MCF 10A (cell line): ENCODE data around the gene GPR52. TPM values are rescaled to one million over a fixed set of nuclear protein-coding genes. Genes with fewer than 3 reads are reported as not detected.

Experiments
- BruUV-seq: library from RNA; stranded (reverse); fragments of 400-500 nt; replicated peaks from 2 replicates; lab custom pipeline; 2021; lab: Mats Ljungman, UMichigan
- CTCF ChIA-PET: fragments of 300-600 bp; sonication (Branson Sonifier 250); formaldehyde crosslinking; extraction: SDS; loops from one replicate; lab custom pipeline; 2021; ENCODE audit warnings: antibody characterized with exemption, inconsistent platforms; lab: Yijun Ruan, JAX
- POLR2A ChIA-PET: fragments of 300-600, 350-650 bp; sonication (Branson Sonifier 250); formaldehyde crosslinking; extraction: SDS; loops from one replicate; lab custom pipeline; 2020; ENCODE audit warnings: antibody characterized with exemption, inconsistent platforms; lab: Yijun Ruan, JAX
- DNase-seq: peaks from one replicate; pipeline ENCODE4 v3.0.0-alpha.2; 2018; ENCODE audit not compliant: unreplicated experiment
- H3K27ac Mint-ChIP-seq: one replicate; pipeline ENCODE4 v1.8.0; 2022; ENCODE audit warnings: mild to moderate bottlenecking, low read depth, mixed read lengths; ENCODE audit not compliant: unreplicated experiment
- H3K27me3 Mint-ChIP-seq: one replicate; pipeline ENCODE4 v1.8.0; 2022; ENCODE audit warnings: mixed read lengths; ENCODE audit not compliant: insufficient read depth, unreplicated experiment
- H3K36me3 Mint-ChIP-seq: one replicate; pipeline ENCODE4 v1.8.0; 2022; ENCODE audit warnings: mild to moderate bottlenecking, moderate library complexity, mixed read lengths; ENCODE audit not compliant: insufficient read depth, unreplicated experiment
- H3K4me1 Mint-ChIP-seq: one replicate; pipeline ENCODE4 v1.8.0; 2022; ENCODE audit warnings: mixed read lengths; ENCODE audit not compliant: insufficient read depth, unreplicated experiment
- H3K4me3 Mint-ChIP-seq: one replicate; pipeline ENCODE4 v1.8.0; 2022; ENCODE audit warnings: mild to moderate bottlenecking, moderate library complexity, mixed read lengths; ENCODE audit not compliant: unreplicated experiment
- H3K9me3 Mint-ChIP-seq: one replicate; pipeline ENCODE4 v1.8.0; 2022; ENCODE audit warnings: mixed read lengths; ENCODE audit not compliant: unreplicated experiment
- intact Hi-C: fragments of 100-400 bp; cut with micrococcal nuclease; formaldehyde crosslinking; loops from 2 replicates; pipeline ENCODE4 v1.14.1; 2022
- total RNA-seq: library from RNA; stranded (reverse); gene quantifications from 2 replicates; pipeline ENCODE4 v1.2.3, GENCODE V29; 2022
- TF ChIP-seq, protein P1 (sequence below): fragments of 200-600 bp; IDR thresholded peaks from one replicate; pipeline ENCODE4 v1.8.0; 2022; ENCODE audit warnings: antibody characterized with exemption, mild to moderate bottlenecking; ENCODE audit not compliant: unreplicated experiment

The GPR52 gene
- total RNA-seq, 1 experiment from 2014 or later = 0.86 TPM

DNA sequence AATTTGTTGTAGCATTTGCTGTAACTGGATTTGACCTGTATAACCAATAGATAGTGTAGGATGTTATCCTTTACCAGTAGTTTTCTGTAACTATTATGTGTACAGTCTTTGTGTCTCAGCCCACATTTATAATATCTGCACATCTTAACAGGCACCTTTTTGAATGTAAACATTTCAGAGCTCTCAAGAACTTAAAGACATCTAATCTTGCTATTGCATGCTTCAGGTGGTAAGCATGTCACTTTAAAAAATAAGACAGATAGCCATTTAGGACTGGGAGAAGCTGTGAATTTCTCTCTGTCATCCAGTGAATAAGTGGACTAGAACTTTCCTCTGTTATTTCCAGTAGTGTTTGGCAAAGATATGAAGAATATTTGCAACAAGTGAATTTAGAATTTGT is 22.6 kb upstream of the GPR52 start:
- no peak overlapping the region for H3K4me3 Mint-ChIP-seq
- ChIA-PET CTCF (interaction anchor here (1.1 kb wide), 1 partner anchor 163 kb away, joined by 3 read pairs; no protein-coding TSS in a partner anchor), POLR2A (interaction anchor here (0.6 kb wide), 1 partner anchor 135 kb away, joined by 3 read pairs; no protein-coding TSS in a partner anchor)
- no peak for DNase-seq
- H3K36me3 Mint-ChIP-seq = no peaks in the 10 kb centered on the region
- no peaks in the 10 kb centered on the region for H3K27me3 Mint-ChIP-seq
- no peaks in the 10 kb centered on the region for H3K9me3 Mint-ChIP-seq
- peaks cover 5% of the 10 kb centered on the region for H3K4me1 Mint-ChIP-seq
- intact Hi-C loops = no loop called here
- TF ChIP-seq, protein P1, sequence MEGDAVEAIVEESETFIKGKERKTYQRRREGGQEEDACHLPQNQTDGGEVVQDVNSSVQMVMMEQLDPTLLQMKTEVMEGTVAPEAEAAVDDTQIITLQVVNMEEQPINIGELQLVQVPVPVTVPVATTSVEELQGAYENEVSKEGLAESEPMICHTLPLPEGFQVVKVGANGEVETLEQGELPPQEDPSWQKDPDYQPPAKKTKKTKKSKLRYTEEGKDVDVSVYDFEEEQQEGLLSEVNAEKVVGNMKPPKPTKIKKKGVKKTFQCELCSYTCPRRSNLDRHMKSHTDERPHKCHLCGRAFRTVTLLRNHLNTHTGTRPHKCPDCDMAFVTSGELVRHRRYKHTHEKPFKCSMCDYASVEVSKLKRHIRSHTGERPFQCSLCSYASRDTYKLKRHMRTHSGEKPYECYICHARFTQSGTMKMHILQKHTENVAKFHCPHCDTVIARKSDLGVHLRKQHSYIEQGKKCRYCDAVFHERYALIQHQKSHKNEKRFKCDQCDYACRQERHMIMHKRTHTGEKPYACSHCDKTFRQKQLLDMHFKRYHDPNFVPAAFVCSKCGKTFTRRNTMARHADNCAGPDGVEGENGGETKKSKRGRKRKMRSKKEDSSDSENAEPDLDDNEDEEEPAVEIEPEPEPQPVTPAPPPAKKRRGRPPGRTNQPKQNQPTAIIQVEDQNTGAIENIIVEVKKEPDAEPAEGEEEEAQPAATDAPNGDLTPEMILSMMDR = no peak
- no peak overlapping the region for H3K27ac Mint-ChIP-seq
- no TSS peak for BruUV-seq

- no peaks in the 10 kb centered on the region for H3K36me3 Mint-ChIP-seq
- no peak overlapping the region for H3K27ac Mint-ChIP-seq
- TF ChIP-seq, protein P1 = no peak
- intact Hi-C loops = no loop called here
- no peak overlapping the region for H3K4me3 Mint-ChIP-seq
- H3K27me3 Mint-ChIP-seq = no peaks in the 10 kb centered on the region
- no peaks in the 10 kb centered on the region for H3K9me3 Mint-ChIP-seq
- peaks cover 5% of the 10 kb centered on the region for H3K4me1 Mint-ChIP-seq
- BruUV-seq = no TSS peak
- ChIA-PET CTCF (interaction anchor here (1.0 kb wide), 1 partner anchor 19 kb away, joined by 3 read pairs; no protein-coding TSS in a partner anchor), POLR2A (interaction anchor here (0.6 kb wide), 1 partner anchor 124 kb away, joined by 3 read pairs; no protein-coding TSS in a partner anchor)
- DNase-seq = no peak
Measured at GRCh38 chr1:174426153-174426552, 21.6 kb upstream of the GPR52 start.

DNA sequence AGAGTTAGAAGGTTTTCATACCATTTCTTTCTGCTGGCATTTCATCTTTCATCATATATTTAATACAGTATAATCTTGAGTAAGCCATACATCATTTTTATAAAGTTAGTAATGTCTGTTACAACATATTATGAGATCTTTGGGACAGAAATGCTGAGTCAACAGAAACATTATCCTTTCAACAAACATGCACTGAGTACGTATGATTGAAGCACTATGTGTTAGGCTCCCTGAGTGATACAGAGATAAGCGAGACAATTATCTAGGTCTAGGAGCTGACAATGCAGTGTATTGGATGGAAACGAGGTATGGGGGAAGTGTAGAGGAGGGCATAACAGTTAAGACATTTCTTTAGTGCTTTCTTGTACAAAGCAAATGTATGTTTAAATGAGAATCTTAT is 19.7 kb upstream of the GPR52 start:
- POLR2A ChIA-PET = interaction anchor here (0.6 to 1.2 kb wide), 2 partner anchors 9 to 22 kb away, joined by 3 to 4 read pairs; no protein-coding TSS in a partner anchor
- TF ChIP-seq, protein P1 = no peak
- CTCF ChIA-PET = interaction anchor here (0.7 to 1.8 kb wide), 3 partner anchors 13 to 165 kb away, joined by 3 to 7 read pairs (median 4); no protein-coding TSS in a partner anchor

GRCh38 chr1:174428739-174429138 is 19.0 kb upstream of the GPR52 start:
- CTCF ChIA-PET = interaction anchor here (0.6 to 1.4 kb wide), 4 partner anchors 58 to 365 kb away, joined by 3 to 4 read pairs (median 3); no protein-coding TSS in a partner anchor
- Mint-ChIP-seq H3K9me3 (no peaks in the 10 kb centered on the region), H3K4me1 (peaks cover 11% of the 10 kb centered on the region), H3K36me3 (no peaks in the 10 kb centered on the region), H3K4me3 (no peak overlapping the region), H3K27ac (no peak overlapping the region), H3K27me3 (no peaks in the 10 kb centered on the region)
- intact Hi-C loops = no loop called here
- BruUV-seq = no TSS peak
- TF ChIP-seq, protein P1 = no peak
- no peak for DNase-seq
- POLR2A ChIA-PET = interaction anchor here (1.2 kb wide), 1 partner anchor 8 kb away, joined by 4 read pairs; no protein-coding TSS in a partner anchor

More for the DNA sequence above, 19.7 kb upstream of the GPR52 start:
- H3K4me1 Mint-ChIP-seq = peaks cover 5% of the 10 kb centered on the region
- peak; percentile 26 for DNase-seq
- H3K36me3 Mint-ChIP-seq = no peaks in the 10 kb centered on the region
- intact Hi-C loops = no loop called here
- no peak overlapping the region for H3K4me3 Mint-ChIP-seq
- H3K27me3 Mint-ChIP-seq = no peaks in the 10 kb centered on the region
- no peaks in the 10 kb centered on the region for H3K9me3 Mint-ChIP-seq
- BruUV-seq = no TSS peak
- H3K27ac Mint-ChIP-seq = no peak overlapping the region
